VCaP (cell line): ENCODE data around the gene C6orf163.

Experiments
- H3K27ac ChIP-seq: fragments of 450-650 bp; 2 replicates; pipeline ENCODE4 v1.5.1; 2017
- CTCF ChIP-seq: fragments of 450-650 bp; conservative IDR thresholded peaks from 2 replicates; pipeline ENCODE4 v1.5.1; 2017; ENCODE audit warnings: mild to moderate bottlenecking, moderate library complexity

C6orf163 gene

GRCh38 chr6:87357479-87358196, 13.0 kb downstream of the C6orf163 start:
- H3K27ac ChIP-seq, result no peak overlapping the region
- no peak for TF ChIP-seq CTCF

GRCh38 chr6:87364602-87365252, 20.1 kb downstream of the C6orf163 start:
- no peak for TF ChIP-seq CTCF
- no peak overlapping the region for H3K27ac ChIP-seq

GRCh38 chr6:87366072-87366827, 21.6 kb downstream of the C6orf163 start:
- no peak for TF ChIP-seq CTCF
- no peak overlapping the region for H3K27ac ChIP-seq

GRCh38 chr6:87366899-87367298, 22.3 kb downstream of the C6orf163 start:
- no peak for TF ChIP-seq CTCF
- H3K27ac ChIP-seq, result no peak overlapping the region

GRCh38 chr6:87373377-87373776, 28.8 kb downstream of the C6orf163 start:
- no peak overlapping the region for H3K27ac ChIP-seq
- TF ChIP-seq CTCF, result no peak

- TF ChIP-seq CTCF, result no peak
- no peak overlapping the region for H3K27ac ChIP-seq
These were observed 30.7 kb downstream of the C6orf163 start for GRCh38 chr6:87375315-87375714.

GRCh38 chr6:87376643-87377042, 32.0 kb downstream of the C6orf163 start:
- no peak for TF ChIP-seq CTCF

More at GRCh38 chr6:87376643-87377042, 32.0 kb downstream of the C6orf163 start:
- H3K27ac ChIP-seq, result no peak overlapping the region
